Endothelial cell of umbilical vein (primary cell): Measurements from ENCODE around the gene METTL15.

Experiments used
- EZH2 ChIP-seq: IDR thresholded peaks from 2 replicates; pipeline ENCODE4 v1.6.1; 2012; ENCODE audit warnings: borderline replicate concordance, low read depth, mild to moderate bottlenecking, moderate library complexity, low read length, inconsistent platforms; ENCODE audit not compliant: severe bottlenecking
- MYC ChIP-seq: IDR thresholded peaks from one replicate; pipeline ENCODE4 v1.6.1; 2011; ENCODE audit warnings: mild to moderate bottlenecking, low read depth, low read length
- POLR2A ChIP-seq: IDR thresholded peaks from 2 replicates; pipeline ENCODE4 v1.6.1; 2012; ENCODE audit warnings: low read depth, mild to moderate bottlenecking, control low read depth, low read length
- POLR2AphosphoS5 ChIP-seq: IDR thresholded peaks from 2 replicates; pipeline ENCODE4 v1.6.1; 2012; ENCODE audit warnings: low read depth, mild to moderate bottlenecking, control low read depth, low read length, moderate library complexity; ENCODE audit not compliant: insufficient read depth
- TF ChIP-seq, protein P1 (sequence below), 2 donors: IDR thresholded peaks; 1 replicate in 1 of 2; 2 replicates in 1 of 2; pipeline ENCODE4 v1.5.1; 2011; ENCODE audit warnings: low read length in 2 of 2, mild to moderate bottlenecking in 2 of 2, moderate library complexity in 2 of 2, control low read depth in 1 of 2, inconsistent platforms in 1 of 2, low read depth in 1 of 2; ENCODE audit not compliant: insufficient read depth in 1 of 2; ENCODE audit errors: extremely low read depth in 1 of 2

DNA sequence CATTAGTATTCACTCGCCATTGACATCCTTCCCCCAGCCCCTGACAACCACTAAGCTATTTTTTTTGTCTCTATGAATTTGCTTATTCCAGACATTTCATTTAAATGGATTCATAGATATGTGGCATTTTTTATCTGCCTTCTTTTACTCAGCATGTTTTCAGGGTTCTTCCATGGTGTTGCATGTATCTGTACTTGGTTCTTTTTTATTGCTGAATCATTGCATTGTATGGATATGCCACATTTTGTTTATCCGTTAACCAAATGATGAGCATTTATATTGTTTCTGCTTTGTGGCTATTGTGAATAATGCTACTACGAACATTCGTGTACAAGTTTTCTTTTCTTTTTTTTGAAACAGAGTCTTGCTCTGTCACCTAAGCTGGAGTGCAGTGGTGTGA, 5.9 kb downstream of the METTL15 start:
- TF ChIP-seq, protein P1, sequence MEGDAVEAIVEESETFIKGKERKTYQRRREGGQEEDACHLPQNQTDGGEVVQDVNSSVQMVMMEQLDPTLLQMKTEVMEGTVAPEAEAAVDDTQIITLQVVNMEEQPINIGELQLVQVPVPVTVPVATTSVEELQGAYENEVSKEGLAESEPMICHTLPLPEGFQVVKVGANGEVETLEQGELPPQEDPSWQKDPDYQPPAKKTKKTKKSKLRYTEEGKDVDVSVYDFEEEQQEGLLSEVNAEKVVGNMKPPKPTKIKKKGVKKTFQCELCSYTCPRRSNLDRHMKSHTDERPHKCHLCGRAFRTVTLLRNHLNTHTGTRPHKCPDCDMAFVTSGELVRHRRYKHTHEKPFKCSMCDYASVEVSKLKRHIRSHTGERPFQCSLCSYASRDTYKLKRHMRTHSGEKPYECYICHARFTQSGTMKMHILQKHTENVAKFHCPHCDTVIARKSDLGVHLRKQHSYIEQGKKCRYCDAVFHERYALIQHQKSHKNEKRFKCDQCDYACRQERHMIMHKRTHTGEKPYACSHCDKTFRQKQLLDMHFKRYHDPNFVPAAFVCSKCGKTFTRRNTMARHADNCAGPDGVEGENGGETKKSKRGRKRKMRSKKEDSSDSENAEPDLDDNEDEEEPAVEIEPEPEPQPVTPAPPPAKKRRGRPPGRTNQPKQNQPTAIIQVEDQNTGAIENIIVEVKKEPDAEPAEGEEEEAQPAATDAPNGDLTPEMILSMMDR (IDR thresholded peaks at IDR 0.05; ENCODE audit: extremely low read depth in 1 of 2, insufficient read depth in 1 of 2, low read depth in 1 of 2, low read length in 2 of 2) = no peak
- TF ChIP-seq POLR2A (no peak), POLR2AphosphoS5 (no peak), MYC (no peak), EZH2 (no peak)
